Skin epidermis (tissue), 12 donors: Measurements from ENCODE around the gene FEZF2.

Experiments
- H3K27ac ChIP-seq, 21 experiments: fragments of 200-600 bp; sonication (generic) in 11 of 21; one replicate each; pipeline ENCODE4 v1.5.0; 2020; ENCODE audit warnings: mild to moderate bottlenecking in 3 of 21, inconsistent platforms in 2 of 21, moderate library complexity in 2 of 21
- H3K4me3 ChIP-seq, 7 experiments: fragments of 200-600 bp; sonication (generic) in 2 of 7; one replicate each; pipeline ENCODE4 v1.5.0; 2020; ENCODE audit warnings: inconsistent platforms in 2 of 7, mild to moderate bottlenecking in 2 of 7, moderate library complexity in 1 of 7

FEZF2 gene

DNA sequence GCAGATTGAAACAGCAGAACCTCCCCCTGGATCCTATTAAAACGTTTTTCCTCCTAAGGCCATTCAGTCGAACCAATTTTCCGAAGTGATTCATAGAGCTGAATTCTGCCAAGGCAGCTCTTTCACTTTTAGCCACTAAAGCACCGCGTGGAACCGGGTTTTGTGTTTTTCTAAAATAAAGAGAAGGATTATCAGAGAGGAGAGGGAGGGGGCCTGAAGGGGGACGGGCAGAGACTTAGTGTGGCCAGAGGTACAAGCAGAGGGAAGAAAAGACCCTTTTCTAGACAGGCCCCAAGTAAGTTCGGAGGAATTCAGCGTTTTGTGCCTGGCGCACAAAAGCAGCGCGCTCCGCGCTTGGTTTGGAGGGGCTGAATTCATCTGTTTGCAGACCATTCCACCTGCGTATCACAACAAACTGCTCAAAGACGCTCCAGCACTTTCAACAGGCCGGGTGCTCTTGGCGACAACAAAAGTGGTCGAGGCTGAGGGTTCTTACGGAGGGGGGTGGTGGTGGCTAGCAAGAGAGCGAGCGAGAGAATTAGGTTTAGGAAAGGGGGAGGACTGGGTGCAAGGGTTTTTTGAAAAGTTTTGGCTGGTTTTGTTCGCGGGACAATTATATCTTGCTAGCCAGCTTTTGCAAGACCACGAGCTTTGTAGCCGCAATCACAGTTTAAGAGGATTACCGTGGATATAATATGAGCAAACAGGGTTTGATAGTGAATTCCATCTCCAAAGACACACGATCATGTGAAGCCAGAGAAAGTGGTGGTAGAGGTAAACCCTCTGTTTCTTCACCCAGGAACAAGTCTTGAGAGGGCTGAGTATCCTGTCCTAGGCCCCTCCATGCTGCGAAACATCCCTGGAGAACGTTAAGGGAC is 1.2 kb upstream of the FEZF2 start:
- Histone ChIP-seq H3K27ac (no peak overlapping the region), H3K4me3 (no peak overlapping the region)

DNA sequence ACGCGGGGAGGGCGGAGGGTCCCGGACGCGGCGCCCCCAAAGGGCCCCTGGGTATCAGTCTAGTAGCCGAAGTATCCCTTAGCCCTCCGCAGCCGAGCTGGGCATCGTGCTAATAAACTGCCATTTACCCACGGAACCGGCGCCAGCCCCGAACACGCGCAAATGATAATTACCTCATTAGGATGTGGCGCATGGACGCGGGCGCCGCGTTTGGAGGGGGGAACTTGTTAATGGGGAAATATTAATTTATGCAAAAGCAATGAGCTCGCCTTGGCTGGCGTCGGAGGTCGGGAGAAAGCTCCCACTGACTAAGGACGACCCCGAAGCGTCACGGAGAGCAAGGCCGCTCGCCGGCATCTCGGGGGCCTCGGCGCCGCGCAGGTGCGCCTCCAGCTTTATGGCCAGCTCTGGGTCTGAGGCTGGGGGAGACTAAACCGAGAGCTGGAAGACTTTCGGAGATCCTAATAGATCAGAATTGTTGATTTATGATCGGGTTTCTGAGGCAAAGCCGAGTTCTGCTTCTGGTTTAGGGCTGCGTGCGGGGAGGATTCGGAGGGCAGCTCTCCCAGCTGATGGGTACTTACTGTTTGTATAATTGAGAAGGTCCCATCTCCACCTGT is 474 bp upstream of the FEZF2 start:
- Histone ChIP-seq H3K4me3 (no peak overlapping the region), H3K27ac (no peak overlapping the region)

DNA sequence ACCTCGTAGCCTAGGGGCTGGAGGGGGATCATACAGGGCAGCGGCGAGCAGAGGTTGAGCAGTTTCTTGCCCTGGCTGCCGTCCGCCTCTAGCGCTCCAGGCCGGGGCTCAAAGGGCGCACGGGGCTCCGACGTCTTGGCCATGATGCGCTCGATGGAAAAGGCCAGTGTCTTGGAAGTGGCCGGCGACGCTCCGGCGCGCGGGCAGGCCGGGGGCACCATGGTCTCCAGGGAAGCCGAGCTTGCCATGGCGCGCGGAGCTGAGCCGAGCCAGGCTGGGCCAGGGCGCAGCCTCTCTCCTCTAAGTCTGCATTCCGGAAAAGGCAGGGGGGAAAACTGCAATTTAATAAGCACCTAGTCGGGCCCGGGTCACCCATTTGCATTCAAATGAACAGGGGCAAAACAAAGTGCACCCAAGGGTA is 719 bp downstream of the FEZF2 start:
- H3K4me3 ChIP-seq, result no peak overlapping the region
- H3K27ac ChIP-seq, result no peak overlapping the region

DNA sequence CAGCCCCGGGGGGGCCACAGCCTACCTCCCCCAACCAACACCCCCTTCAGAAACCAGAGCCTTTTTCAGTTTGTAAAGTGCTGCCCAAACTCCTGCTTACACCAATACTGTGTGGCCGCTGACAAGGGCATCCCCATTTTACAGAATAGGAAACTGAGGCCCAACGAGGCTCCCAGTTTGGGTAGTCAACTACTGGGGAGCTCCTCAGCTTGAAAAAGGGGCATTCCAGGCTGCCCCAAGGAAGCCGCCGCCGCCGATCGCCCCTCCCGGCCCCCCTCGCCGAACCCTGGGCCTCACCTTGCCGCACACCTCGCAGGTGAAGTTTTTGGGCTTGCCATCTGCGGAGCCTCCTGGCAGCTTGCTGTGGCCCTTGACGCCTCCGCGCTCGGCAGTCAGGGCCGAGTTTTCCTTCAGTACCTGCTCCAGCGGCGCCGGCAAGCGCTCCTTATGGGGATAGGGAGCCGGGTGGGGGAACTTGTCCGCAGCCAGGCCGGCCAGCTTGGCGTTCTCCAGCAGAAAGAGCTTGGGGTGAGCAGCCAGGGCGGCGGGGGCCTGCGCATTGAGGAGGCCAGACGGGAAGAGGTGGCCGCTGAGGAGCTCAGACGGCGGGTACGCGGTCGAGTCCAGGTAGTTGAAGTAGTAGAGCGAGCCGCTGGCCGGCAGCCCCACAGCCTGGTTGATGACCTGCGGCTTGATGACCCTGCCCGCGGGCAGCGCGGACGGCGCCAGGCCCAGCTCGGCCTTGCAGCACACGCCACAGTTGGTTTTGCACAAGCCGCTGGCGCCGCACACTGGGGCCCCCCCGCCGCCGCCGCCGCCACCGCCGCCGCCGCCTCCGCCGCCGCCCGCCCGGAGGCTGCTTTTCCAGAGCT is 1.4 kb downstream of the FEZF2 start:
- Histone ChIP-seq H3K4me3 (no peak overlapping the region), H3K27ac (no peak overlapping the region)

DNA sequence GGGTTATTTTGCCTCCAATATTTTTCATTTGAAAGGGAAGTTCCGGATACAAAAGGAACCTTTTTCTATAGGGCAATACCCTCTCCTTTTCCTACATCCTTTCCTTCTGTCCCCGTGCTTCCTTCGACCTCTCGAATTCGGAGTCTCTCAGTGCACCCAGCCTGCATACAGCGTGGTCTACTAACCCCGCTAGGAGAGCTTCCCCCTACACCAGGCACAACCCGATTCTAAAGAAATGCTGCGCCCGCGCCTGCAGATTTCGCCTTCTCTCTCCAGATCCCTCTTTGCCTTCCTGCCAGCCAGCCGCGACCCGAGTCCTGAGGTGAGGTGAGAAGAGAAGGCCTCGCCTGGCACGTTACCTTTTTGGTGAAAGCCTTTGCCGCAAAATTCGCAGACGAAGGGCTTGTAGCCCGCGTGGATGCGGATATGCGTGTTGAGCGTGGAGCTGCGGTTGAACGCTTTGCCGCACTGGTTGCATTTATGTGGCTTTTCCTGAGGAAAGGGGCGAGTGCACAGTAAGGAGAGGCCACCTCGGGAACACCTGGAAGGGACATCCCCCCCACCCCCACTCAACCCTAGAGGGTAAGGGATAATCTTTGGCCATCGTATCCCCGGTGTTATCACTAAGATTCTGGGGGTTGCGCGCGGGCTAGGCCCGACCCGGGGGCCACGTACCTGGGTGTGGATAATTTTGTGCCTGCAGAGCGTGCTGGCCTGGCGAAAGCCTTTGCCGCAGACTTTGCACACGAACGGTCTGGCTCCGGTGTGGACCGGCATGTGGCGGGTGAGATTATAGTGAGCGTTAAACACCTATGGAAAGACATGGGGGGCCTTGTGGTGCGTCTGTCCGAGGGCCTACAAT is 2.3 kb downstream of the FEZF2 start:
- no peak overlapping the region for H3K27ac ChIP-seq
- H3K4me3 ChIP-seq, result no peak overlapping the region

DNA sequence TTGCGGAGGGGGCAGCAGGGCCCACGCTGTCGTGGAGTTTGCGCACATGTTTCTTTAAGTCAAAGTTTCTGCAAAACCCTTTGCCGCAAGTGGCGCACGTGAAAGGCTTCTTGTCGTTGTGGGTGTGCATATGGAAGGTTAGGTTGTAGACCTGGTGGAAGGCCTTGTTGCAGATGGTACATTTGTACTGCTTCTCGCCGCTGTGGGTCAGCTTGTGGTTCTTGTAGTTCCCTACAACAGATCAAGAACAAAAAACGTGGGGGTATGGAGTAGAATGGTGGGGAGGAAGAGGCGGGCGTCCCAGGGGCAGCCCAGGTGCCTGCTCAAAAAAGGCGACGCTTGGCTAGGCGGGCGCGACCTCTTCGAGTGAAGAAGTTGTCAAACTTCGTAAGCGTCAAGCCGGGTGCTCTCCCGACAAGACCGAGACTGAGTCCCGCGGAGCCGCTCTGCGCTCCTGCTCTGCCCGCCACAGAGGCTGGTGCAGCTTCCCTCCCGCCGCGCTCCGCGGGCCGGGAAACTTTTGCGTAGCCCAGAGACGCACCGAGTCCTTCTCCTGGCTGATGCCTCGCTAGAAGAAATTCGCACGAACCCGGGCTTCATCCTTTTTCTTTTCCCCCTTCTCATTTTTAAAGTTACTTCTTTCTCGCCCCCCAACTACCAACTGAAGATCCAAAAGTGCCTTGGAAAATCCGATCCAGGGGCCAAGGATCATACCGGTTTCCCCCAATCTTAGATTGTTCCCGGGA is 3.1 kb downstream of the FEZF2 start:
- H3K4me3 ChIP-seq, result no peak overlapping the region
- no peak overlapping the region for H3K27ac ChIP-seq

DNA sequence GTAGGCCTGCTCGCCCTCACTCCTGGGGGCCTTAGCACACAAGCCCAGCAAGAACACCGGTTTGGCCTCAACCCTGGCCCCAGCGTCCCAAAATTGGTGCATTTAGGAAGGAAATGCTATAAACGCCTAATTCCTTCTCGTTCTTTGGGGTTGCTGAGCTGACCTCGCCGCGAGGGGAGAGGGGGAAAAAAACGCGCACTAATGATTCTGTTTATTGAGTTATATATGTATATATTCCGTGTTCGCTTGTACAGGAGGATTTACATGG is 3.9 kb downstream of the FEZF2 start:
- Histone ChIP-seq H3K27ac (no peak overlapping the region), H3K4me3 (no peak overlapping the region)

DNA sequence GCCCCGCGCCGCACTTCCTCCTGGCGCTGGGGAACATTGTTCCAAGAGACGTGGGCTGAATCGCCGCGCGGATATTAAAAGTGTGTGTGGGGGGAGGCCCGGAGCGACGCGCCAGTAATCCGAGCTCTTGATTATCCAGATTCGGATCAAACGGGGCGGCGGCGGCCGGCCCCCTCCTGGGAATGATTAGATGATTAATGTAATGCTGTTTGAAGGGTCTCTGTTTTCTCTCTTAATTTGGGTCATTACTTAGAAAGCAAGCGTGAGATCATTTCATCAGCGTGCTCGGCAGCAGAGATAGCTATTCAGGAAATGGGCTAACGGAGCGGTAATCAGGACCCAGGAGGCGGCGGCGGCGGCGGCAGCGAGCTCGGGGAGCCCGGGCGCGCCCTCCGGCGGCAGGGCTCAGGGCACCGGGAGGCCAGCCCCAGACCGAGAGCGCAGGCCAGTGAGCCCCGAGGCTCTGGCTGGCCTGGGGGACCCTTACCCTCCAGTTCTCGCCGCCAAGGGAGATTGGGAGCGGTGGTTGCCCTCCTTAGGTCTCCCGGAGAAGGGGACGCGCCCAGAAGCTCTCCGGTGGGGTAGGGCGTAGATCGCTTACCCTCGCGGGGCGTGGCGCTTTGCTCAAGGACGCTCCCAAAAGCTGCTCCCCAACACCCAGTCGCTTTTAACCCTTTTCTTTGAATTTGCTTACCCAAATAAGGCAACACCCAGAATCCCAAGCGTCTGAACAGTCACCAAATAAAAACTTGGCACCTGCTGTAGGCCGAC is 4.5 kb downstream of the FEZF2 start:
- Histone ChIP-seq H3K4me3 (no peak overlapping the region), H3K27ac (no peak overlapping the region)

DNA sequence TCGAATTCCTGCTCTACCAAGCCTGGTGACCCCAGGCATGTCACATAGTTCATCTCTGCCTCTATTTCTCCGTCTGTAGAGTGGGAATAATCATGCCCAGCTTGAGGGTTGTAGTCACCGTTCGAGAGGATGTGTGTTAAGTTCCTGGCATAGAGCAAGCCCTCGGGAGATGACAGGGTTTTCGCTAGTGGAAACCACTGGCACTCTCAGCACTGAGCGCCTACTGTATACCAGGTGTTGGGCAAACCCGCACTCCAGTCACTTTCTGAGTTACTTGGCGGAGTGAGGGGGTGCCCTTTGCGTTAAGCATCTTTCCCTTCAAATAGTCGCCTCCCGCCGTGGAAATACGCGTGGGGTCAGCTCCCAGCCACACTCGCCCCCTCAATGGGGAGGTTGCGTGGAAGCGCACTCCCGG is 5.1 kb downstream of the FEZF2 start:
- no peak overlapping the region for H3K4me3 ChIP-seq
- H3K27ac ChIP-seq, result no peak overlapping the region

DNA sequence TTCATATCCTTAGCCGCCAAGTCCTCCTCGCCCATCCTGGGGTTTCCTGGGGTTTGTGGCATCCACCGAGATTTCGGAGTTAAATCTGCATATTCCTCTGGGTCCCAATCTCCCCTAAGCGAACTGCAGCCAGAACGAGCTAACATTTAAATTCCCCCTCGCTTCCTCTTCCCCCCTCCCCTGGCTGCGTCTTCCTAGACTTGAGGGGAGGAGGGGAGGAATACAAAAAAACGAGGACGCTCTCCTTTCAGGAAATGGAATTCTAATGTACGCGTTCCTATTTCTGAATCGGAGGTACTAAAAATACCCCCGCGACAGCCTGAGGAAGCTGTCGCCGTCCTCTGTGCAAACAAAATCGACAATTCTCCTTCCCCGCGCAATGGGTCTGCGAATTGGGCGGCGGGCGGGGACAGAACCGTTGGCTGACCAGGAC is 5.6 kb downstream of the FEZF2 start:
- no peak overlapping the region for H3K4me3 ChIP-seq
- no peak overlapping the region for H3K27ac ChIP-seq

DNA sequence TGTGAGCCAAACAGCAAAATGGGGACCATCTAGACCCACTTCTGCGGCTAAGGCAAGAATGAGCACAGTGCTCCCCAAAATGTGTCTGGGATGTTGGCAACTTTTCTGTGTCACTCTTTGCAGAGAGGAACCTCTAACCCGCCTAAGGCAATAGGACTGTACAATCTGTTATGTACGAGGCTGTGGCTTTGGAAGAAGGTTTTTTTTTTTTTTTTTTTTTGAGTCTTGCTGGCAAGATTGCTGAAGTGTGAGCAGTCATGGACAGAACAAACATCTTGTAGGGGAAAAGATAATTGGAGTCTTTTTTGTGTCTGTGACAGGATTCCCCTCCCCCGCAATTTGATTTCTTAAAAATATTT is 7.2 kb downstream of the FEZF2 start:
- no peak overlapping the region for H3K27ac ChIP-seq
- H3K4me3 ChIP-seq, result no peak overlapping the region

DNA sequence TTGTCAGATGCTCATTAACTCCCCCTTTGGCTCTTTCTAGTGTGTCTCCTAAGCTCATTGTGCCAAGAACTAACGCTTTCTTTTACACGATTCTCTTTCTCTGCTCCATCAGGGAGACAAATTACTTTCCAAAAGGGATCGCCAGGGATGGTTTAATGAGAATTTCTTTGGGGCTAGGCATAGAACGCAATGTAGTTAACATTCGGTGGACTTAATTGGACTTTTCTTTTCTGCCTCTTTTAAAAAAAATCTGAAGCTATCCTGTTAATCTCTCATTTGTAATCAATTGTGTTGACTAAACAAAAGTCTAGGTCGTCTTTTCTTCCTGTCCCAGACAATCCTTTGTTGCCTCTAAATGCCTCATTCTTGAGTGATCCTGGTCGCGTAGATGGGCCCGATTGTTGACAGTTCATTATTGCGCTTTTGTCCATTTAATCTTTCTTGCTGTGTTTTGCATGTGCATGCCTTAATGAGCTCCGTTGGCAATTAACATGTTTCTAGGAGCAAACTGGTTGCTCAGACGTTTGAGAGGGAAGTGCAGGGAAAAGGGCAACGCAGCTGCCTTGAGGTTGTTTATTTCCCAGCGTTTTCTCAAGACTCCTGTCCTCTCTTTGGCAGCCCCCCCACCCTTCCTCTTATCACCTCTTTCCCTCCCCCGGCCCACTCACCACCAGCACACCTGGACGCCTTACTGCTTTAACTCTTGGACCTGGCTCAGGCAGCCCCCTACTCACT is 7.8 kb downstream of the FEZF2 start:
- no peak overlapping the region for H3K27ac ChIP-seq
- H3K4me3 ChIP-seq, result no peak overlapping the region

DNA sequence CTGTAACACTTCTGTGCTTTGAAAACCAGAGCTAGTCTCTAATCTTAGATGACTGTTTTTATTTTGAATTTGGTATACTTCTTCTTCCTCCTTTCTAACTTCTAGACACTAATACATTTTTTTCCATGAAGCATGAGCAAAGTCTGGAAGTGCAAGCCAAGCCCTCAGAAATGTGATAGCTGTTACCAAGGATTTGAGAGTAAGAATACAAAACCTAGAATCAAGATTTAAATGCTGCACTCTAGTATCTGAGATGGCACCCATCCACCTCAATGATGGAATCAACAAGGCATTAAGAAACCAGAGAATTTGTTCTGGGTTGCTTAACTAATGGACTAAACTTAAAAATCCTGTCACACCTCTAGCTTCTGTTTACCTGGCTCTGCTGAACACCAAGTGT is 9.2 kb downstream of the FEZF2 start:
- Histone ChIP-seq H3K27ac (no peak overlapping the region), H3K4me3 (no peak overlapping the region)

DNA sequence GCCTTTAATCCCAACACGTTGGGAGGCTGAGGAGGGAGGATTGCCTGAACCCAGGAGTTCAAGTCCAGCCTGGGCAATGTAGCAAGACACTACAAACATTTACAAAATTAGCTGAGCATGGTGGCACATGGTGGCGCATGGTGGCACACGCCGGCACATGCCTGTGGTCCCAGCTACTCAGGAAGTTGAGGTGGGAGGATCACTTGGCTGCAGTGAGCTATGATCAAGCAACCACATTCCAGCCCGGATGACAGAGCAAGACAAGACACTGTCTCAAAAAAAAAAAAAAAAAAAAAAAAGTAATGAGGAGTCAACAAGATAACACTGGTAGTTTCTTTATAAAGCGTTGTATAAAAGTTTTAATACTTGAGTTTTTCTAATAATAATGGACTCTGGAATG is 10.1 kb downstream of the FEZF2 start:
- no peak overlapping the region for H3K27ac ChIP-seq
- H3K4me3 ChIP-seq, result no peak overlapping the region

DNA sequence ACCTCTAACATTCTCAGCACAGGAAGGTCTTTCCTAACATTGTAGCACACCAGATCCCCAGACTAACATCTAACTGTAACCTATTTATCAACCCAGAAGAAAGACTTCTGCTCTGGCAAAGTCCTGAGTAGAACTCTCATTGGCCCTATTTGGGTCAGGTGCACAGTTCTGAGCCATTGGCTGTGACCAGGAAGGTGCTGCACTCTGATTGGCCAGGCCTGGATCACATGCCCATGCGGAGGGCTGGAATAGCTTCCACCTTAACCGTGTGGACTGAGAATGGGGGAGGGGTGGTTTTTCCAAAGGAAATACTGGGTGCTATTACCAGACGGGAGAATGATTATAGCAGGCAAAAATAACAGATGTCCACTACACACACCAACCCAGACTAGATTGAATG is 11.5 kb downstream of the FEZF2 start:
- H3K4me3 ChIP-seq, result no peak overlapping the region
- no peak overlapping the region for H3K27ac ChIP-seq

DNA sequence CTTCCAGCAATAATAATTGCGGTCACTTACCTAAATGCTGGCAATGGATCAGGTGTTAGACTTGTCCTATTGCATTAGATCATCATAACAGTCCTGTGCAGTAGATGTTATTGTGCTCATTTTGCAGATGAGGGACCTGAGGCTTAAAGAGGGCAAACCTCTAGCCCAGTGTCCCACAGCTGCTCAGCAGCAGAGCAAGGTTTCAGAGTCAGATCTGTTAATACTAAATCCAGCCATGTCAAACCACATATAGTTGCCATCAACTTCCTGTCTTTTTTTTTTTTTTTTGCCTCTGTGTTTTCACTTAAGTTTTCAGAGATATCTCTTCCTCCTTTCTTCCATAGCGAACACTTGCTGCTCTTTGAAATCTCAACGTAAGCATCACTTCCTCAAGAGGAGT is 12.1 kb downstream of the FEZF2 start:
- Histone ChIP-seq H3K27ac (no peak overlapping the region), H3K4me3 (no peak overlapping the region)

DNA sequence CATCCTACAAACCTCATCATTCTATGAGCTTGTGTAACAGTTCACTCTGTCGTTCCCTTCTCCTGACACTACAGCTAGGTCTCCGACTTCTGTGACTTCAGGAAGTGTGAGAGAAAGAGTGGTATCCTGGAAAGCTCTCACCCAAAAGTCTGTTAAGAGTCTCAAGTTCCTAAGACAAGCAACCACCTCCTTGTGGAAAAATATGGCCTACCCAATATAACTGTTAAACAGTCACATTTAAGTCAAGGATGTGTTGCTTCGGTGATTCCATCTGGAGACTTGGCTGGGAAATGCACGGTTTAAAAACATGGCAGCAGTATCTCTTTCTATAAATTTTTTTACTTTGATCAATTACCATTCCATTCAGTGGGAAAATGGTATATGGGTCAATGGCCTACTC is 13.8 kb downstream of the FEZF2 start:
- no peak overlapping the region for H3K27ac ChIP-seq
- H3K4me3 ChIP-seq, result no peak overlapping the region

DNA sequence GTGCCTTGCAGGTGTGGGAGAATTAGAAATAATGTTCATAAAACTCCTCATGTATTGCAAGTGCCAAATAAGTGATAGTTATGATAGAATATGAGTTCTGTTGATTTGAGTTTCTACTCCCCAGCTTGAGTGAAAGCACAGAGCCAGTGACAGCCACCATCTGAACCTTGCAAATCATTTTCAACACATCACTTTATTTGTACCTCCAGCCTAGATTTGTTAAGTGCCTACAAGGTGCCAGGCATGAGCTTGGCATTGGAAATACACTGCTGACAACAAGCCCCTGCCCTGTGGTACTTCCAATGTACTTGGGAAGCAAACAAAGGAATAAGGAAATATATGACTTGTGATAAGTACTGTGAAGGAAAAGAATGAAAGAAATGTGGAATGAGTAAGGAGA is 17.0 kb downstream of the FEZF2 start:
- H3K4me3 ChIP-seq, result no peak overlapping the region
- no peak overlapping the region for H3K27ac ChIP-seq
